LNCAP (cell line): ENCODE results near the gene KDM4C.

ENCODE experiments used
- CTCF ChIP-seq: fragments of 450-650 bp; IDR thresholded peaks from 2 replicates; pipeline ENCODE4 v1.5.1; 2017; ENCODE audit warnings: mild to moderate bottlenecking

KDM4C gene

GRCh38 chr9:7178729-7179128 lies 421.0 kb downstream of the KDM4C start:
- no peak for TF ChIP-seq CTCF

- no peak for TF ChIP-seq CTCF
These were observed 422.5 kb downstream of the KDM4C start for GRCh38 chr9:7180247-7180646.

GRCh38 chr9:7185612-7186011 lies 427.8 kb downstream of the KDM4C start:
- no peak for TF ChIP-seq CTCF

- TF ChIP-seq CTCF, result peak; percentile 82
These were observed 428.4 kb downstream of the KDM4C start for GRCh38 chr9:7186175-7186574.

- no peak for TF ChIP-seq CTCF
These were observed 434.5 kb downstream of the KDM4C start for GRCh38 chr9:7192266-7192665.

- TF ChIP-seq CTCF, result no peak
These were observed 437.8 kb downstream of the KDM4C start for GRCh38 chr9:7195526-7195925.

GRCh38 chr9:7196467-7196866 lies 438.7 kb downstream of the KDM4C start:
- TF ChIP-seq CTCF, result no peak

- no peak for TF ChIP-seq CTCF
These were observed 443.4 kb downstream of the KDM4C start for GRCh38 chr9:7201196-7201595.
